HL-60/S4 treated with retinoic acid at 250 ng/mL for 4 days and 3 days (cell line): ENCODE data around the gene KCNIP4.

ENCODE experiments used
- in situ Hi-C: fragments of 300-500 bp; cut with MboI; formaldehyde crosslinking; loops from 2 replicates; pipeline ENCODE4 v1.7.0; 2022; ENCODE audit warnings: low sequenced_read_pairs

Gene KCNIP4

GRCh38 chr4:21768349-21769310 is 179.9 kb downstream of the KCNIP4 start:
- in situ Hi-C loops, result no loop called here

GRCh38 chr4:21765810-21766407 is 182.7 kb downstream of the KCNIP4 start:
- in situ Hi-C loops, result no loop called here

DNA sequence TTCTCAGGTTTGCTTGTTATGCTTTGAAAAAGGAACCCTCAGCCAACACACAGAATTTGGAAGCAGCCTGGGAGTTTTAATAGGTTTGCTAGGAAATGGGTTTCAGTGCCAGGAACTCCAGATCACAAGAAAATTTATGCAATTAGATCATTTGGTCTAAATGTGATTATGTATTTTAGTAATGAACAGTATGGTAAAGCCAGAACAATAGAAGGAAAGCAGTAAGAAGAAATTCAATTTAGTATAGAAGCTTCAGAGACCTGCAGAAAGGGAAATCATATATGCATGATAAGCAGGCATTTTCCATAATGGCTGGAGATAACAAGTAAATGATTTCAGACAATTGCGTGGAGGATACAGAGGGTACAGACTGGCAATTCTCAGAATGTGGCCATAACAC is 184.7 kb downstream of the KCNIP4 start:
- in situ Hi-C loops, result no loop called here

DNA sequence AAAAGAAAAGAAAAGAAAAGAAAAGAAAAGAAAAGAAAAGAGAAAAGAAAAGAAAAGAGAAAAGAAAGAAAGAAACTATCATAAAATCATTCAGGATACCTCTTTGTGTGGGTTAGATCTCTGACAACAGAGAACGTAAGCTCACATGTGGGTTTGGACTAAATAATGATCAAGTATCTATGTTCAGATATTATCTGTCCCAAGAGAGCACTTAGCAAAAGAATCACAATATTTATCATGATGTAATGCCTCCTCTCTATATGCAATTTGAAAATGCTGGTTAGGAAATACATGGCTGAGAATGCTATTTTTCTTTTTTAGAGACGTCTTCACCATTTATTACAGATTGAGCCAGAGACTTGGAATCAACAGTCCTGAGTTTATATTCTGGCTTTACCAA is 191.3 kb downstream of the KCNIP4 start:
- in situ Hi-C loops, result no loop called here

GRCh38 chr4:21753084-21753760 is 195.3 kb downstream of the KCNIP4 start:
- in situ Hi-C loops, result no loop called here

- in situ Hi-C loops, result no loop called here
These were observed 196.0 kb downstream of the KCNIP4 start for GRCh38 chr4:21752616-21753015.

DNA sequence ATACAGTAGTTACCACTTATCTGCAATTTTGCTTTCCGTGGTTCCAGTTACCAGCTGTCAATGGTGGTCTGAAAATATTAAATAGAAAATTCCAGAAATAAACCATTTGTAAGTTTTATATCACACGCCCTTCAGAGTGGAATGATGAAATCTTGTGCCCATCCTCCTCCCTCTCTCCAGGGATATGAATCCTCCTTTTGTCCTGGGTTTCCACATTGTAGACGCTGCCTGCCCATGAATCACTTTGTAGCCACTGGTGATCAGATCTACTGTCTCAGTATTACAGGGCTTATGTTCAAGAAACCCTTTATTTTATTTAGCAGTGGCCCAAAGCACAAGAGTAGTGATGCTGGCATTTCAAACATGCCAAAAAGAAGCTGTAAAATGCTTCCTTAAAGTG is 198.6 kb downstream of the KCNIP4 start:
- in situ Hi-C loops, result no loop called here

DNA sequence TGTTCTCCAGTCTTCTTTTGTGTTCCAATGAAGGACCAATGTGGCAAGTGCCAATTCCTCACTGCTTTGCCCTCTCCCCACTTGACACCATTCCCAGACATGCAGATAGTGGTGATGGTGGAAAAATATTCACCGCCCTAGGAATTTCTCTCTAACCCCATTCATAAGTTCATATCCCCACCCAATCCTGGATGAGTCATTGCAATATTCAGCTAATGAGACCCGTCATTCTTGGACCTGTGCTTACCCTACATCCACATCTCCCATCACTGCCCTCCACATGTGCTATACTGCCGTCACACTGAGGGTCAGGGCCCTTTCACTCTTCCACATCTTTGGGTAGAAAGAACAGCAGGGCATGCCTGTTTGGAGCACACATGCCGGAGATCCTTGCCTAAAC is 199.2 kb downstream of the KCNIP4 start:
- in situ Hi-C loops, result no loop called here

DNA sequence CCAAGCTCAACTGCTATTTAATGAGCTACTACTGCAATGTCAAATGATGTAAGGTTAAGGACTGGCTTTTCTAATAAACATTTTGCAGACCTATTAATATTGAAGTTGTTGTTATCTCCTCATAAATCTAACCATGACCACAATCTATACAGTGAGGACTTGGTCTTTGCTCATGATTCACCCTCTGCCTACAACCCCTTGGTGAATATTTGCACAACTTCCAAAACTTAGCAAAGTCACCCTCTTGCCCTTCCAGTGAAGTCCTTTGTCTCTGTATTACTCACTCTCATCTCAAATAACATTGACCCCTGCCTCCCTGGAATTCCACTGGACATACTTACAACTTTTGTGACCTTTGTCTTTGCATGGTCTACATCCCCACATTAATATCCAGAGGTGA is 204.5 kb downstream of the KCNIP4 start:
- in situ Hi-C loops, result no loop called here

DNA sequence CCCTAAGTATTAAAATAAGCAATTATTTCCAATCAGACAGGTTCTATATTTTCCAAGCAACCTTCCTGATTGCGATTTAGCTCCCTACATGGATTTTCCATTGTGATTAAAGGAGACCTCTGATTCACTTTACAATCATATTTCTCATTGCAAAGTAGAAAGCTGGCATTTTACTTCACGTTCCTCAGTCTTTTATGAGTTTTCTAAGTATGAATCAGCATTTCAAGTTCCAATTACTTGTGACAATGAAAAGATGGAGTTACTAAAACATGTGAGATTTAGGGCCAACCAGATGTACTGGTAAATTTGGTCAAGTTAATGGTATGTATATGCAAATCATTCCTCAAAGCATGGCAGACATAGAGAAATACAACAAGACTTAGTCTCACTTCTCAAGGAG is 206.2 kb downstream of the KCNIP4 start:
- in situ Hi-C loops, result no loop called here

DNA sequence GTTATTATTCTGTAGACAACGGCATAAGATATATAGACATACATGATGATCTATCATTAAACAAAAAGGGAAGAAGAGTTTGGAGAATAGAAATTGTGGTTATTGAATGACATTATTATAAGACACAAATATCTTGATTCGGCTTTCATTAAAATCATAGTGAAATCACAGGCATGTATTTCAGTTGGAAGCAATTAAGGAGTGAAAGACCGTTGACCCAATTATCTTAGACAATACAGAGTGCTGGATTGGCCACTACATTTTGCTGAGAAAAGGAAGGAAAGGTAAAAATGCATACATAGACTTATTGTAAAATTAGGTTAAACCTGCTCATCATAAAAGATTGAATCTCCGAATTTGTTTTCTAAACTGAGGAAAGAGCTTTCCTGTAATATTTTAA is 209.8 kb downstream of the KCNIP4 start:
- in situ Hi-C loops, result no loop called here

DNA sequence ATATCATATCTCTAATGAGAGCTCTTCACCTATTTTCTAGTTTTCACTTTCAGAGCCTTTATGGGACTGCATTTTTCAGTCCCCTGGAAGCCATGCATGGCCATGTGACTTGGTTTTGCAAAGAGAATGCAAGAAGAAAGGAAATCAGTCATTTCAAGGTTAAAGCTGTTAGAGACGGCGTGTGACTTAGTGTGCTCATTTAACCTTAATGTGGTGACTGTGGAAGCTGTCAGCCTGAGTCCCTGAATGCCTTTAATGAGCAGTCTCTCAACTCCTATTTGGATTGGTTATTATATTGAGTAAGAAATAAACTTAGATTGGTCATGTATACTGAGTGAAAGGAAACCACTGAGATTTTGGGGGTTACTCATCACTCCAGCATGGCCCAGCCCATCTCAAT is 212.7 kb downstream of the KCNIP4 start:
- in situ Hi-C loops, result no loop called here

DNA sequence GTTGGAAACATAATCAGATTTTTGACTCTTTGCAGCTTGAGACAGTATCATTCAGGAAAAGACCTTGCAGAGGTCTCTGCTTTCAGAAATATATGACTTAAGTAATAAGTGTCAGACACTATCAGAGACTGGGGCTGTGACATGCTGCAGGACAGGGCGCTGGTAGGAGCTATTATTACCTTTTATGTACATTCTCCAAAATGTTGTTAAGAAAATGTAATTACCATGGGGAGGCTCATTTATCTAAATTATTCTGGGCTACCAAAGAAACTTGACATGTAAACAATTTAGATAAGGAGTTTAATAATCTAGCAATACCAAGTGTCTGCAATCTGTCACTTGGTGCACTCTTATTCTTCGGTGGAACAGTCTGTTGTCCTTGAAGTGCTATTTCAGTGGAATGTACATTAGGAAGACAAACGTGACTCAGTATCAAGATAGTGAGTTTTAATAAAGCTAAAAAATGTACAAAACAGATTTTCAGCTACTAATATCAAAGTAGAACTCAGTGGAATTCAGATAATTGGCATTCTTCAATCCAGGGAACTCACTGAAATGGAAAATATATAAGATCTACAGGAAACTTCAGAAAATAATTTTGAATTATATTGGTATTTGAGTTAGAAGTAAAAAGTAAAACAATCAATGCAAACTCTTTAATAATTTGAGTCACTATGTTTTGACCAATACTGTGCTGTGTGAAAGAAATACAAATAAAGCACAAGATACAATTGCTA is 214.5 kb downstream of the KCNIP4 start:
- in situ Hi-C loops, result no loop called here

DNA sequence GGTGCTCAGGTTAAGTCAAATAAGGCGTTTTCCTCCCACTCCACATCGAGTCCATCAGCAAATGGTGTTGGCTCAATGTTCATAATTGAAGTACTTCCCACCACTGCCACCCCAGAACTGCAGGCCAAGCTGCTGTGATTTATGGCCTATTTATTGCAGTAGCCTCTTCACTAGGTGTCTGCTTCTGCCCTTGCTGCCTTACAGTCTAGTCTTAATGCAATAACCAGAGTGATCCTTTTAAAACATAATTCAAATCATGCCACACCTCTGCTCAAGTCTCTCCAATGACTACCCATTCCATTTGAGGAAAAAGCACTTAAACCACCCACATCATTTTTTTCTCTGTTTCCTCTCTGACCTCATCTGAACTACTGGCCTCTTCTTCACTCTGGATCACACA is 220.3 kb downstream of the KCNIP4 start:
- in situ Hi-C loops, result no loop called here

GRCh38 chr4:21726255-21726815 is 222.2 kb downstream of the KCNIP4 start:
- in situ Hi-C loops, result no loop called here

- in situ Hi-C loops, result no loop called here
These were observed 226.3 kb downstream of the KCNIP4 start for GRCh38 chr4:21722157-21722839.

- in situ Hi-C loops, result no loop called here
These were observed 232.0 kb downstream of the KCNIP4 start for GRCh38 chr4:21716531-21716930.

DNA sequence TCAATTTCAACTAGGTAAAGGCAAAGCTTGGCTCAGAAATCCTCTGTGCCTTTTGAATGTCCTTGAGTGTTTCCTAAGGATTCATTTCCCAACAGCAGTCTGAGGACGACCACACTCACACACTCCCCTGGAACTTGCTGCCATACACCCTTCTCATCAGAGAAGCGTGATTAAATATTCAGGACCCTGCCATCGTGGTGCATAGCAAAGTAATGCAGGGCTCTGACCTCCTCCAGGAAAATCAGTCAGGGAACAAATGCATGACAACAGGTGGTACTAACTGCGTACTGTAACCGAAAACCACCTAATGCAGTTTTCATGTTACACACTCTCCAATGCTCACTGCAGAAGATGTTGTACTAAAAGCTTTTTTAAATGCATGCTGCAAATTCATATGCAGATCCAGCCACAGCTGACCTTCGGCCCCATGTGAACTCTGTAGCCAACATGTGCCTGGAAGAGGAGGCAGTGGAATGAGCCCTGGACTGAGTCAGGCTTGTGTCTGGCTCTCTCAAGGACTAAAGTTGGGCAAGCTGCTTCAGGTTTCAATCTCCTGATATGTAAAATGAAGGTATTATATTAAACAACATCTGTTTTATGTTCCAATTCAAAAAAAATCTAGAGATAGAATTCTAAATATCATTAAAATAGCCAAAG is 238.3 kb downstream of the KCNIP4 start:
- in situ Hi-C loops, result no loop called here

GRCh38 chr4:21709761-21710160 is 238.8 kb downstream of the KCNIP4 start:
- in situ Hi-C loops, result no loop called here

DNA sequence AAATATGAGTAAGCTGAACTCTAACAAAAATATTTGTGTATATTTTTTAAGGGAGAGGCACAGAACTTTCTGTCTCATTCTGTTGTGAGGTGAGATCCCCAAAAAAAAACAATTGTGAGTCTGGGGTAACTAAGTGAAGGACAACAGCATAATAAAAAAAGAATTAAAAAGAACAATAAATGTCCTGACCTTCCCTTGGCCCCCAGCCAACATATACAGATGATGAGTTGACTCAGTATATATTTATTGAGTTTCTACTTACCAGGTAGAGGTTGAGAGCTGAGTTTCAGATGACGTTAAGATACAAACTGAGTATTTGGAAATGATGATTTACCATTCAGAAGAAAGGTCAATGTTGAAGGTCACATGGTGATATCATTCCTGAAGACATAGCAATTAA is 239.5 kb downstream of the KCNIP4 start:
- in situ Hi-C loops, result no loop called here
